Adrenal gland (tissue), 12 donors: Measurements from ENCODE around the gene AMDHD2. TPM values are rescaled to one million over a fixed set of nuclear protein-coding genes. Genes with fewer than 3 reads are reported as not detected.
A peak's percentile ranks its signal among the peaks of the same experiment; 100 is the strongest.

Experiments
- DNase-seq, 7 donors: peaks; one replicate each; pipeline ENCODE4 v3.0.0-alpha.2; 2019 to 2020
- H3K27ac ChIP-seq, 5 donors: fragments of 200-600 bp; sonication (generic) in 4 of 5; 1 replicate in 3 of 5; 2 replicates in 2 of 5; pipeline versions ENCODE4 v1.5.1 to v1.8.0; 2016 to 2020; ENCODE audit warnings: mild to moderate bottlenecking in 1 of 5
- H3K27me3 ChIP-seq: fragments of 200-600 bp; 2 replicates; pipeline ENCODE4 v1.8.0; 2021
- H3K36me3 ChIP-seq, 2 donors: fragments of 200-600 bp; replicated peaks in 1 of 2; 1 replicate in 1 of 2; 2 replicates in 1 of 2; pipeline versions ENCODE4 v1.5.1 to v1.8.0; 2018 to 2022
- H3K4me1 ChIP-seq, 2 donors: fragments of 200-600 bp; replicated peaks in 1 of 2; 1 replicate in 1 of 2; 2 replicates in 1 of 2; pipeline versions ENCODE4 v1.5.1 to v1.8.0; 2018 to 2021
- H3K4me3 ChIP-seq, 4 donors: fragments of 200-600 bp; sonication (generic) in 3 of 4; one replicate each; pipeline ENCODE4 v1.5.1; 2016 to 2018
- H3K9me3 ChIP-seq, 3 donors: fragments of 200-600 bp; sonication (generic) in 1 of 3; replicated peaks in 1 of 3; 1 replicate in 2 of 3; 2 replicates in 1 of 3; pipeline versions ENCODE4 v1.5.1 to v1.8.0; 2016 to 2021
- POLR2A ChIP-seq, 2 donors: fragments of 450-650 bp; IDR thresholded peaks; one replicate each; pipeline ENCODE4 v1.6.1; 2017; ENCODE audit warnings: antibody characterized with exemption in 2 of 2, mild to moderate bottlenecking in 2 of 2, moderate library complexity in 1 of 2
- WGBS, 4 donors: extraction: QIAGEN DNeasy Blood & Tissue Kit in 2 of 4; methylation state at CpG; one replicate each; pipeline versions ENCODE4 v1.1.5 to v1.1.7; 2013 to 2017; 5-methylcytosine and 5-hydroxymethylcytosine counted together
- intact Hi-C, 2 donors: fragments of 100-400 bp; cut with DNase I; formaldehyde crosslinking; loops; one replicate each; pipeline versions ENCODE4 v1.14.1 to v1.15.0; 2022 to 2023
- polyA plus RNA-seq, 3 donors: library from polyadenylated mRNA; stranded (reverse); fragments of 200-250 nt in 2 of 3; fragments of 350-450 nt in 1 of 3; fragmentation: Illumina TruSeq in 1 of 3; extraction: RNeasy Lipid Tissue Mini Kit (QIAGEN cat#74804) in 1 of 3; gene quantifications; one replicate each; pipeline ENCODE4 v1.2.3, GENCODE V29; 2013 to 2014
- total RNA-seq, 9 donors: library from RNA; depleted of rRNA in 4 of 9; stranded (reverse); fragments of >200 nt in 4 of 9; fragments of 120-200 nt in 1 of 9; fragmentation: NEBNext Ultra II Directional in 1 of 9; extraction: Animal tissue kit (Norgen Biotek cat#: 25700) in 1 of 9; gene quantifications; one replicate each; pipeline versions ENCODE4 v1.1.0 to v1.2.4, GENCODE V29; 2013 to 2023
- TF ChIP-seq, protein P1 (sequence below), 6 experiments: fragments of 450-650 bp in 4 of 6; fragments of 200-600 bp in 2 of 6; sonication (generic) in 1 of 6; IDR thresholded peaks; 1 replicate in 5 of 6; 2 replicates in 1 of 6; pipeline versions ENCODE4 v1.5.1 to v1.8.0; 2016 to 2021; ENCODE audit warnings: antibody characterized with exemption in 6 of 6, mild to moderate bottlenecking in 2 of 6, moderate library complexity in 1 of 6
- donor health status: healthy with polysubstance abuse.
- donor health status: Bipolar disorder and iron deficiency.
- donor health status: DM: yes; HTN: yes; CAD: no.
- donor health status: DM: no; HTN: no; CAD: no.
- donor health status: DM: no; HTN: no; CAD: no.
- donor health status: DM: yes; HTN: yes; CAD: no.

AMDHD2 gene
- total and polyA plus RNA-seq, 12 donors, result 3.1 to 131 (median 64.7) TPM

DNA sequence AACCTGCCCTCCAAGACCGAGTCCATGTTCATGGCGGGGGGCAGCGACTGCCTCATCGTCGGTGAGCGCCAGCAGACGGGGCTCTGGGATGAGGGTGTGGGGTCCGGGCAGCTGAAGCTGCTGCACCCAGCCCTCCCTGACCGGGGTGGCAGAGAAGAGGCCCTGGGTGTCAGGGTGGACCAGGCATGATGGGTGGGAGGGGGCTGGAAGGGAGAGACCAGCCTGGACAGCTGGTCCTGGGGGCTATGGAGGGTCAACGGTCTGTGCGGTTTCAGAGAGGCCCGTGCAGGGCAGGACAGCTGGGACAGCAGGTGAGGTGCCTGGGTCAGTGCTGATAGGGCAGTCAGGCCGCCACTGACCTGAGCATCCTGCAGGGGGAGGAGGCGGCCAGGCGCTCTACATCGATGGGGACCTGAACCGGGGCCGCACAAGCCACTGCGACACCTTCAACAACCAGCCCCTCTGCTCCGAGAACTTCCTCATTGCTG lies 19.7 kb upstream of the AMDHD2 start:
- WGBS, 4 donors, result 82 to 100% (median 91%) methylated on average over 2 to 20 of the region's 20 CpGs
- intact Hi-C loops, result loop anchor here (5.0 to 10.0 kb wide), 2 partner anchors 76 to 158 kb away; partner anchors contain the start of genes ABCA3 (in 1 of the 2) and CCNF (in 1 of the 2)
- no peaks in the 10 kb centered on the region for H3K27me3 ChIP-seq

DNA sequence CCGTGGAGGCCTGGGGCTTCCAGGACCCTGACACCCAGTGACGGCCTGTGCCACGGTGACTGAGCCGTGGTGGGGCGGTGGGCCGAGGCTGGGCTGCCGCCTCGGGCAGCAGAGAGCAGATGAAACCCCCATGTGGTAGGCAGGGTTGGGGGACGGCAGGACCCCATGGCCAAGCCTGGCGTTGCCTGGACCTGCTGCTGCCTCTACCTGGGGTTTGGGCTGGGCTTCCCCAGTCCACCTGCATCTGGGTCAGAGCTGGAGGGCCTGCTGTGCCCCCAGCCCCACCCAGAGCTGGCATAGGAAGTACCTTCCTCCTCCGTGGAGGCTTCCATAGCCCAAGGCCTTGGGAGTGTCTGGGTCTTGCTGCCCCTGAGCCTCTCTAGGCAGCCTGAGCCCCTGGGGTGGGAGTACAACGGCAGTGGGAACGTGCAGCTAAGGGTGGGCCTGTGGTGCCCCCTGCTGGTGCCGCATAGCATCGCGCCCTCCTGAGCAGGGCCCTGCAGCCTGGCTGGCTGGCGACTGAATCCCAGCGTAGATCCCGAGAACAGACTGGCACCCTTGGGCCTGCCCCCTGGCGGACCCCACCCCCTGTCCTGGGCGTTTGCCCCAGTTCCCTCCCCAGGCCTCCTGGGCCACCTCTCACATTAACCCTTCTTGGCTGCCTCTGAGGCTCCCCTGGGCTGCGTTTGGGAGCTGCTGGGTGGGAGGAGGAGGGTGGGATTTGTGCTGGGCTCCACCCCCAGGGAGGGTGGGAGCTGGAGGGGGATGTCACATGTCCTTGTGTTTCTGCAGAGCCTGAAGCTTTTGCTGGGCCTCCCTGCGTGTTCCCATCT lies 19.0 kb upstream of the AMDHD2 start:
- Histone ChIP-seq H3K27ac (peak overlapping the region in 3 of 5 donors; percentile 17 to 37 (median 22)), H3K36me3 (peaks cover 0 to 9% of the 10 kb centered on the region in 2 donors), H3K27me3 (no peaks in the 10 kb centered on the region), H3K4me3 (peak overlapping the region in 1 of 4 donors; percentile 24), H3K4me1 (peaks cover 0 to 35% of the 10 kb centered on the region in 2 donors), H3K9me3 (no peaks in the 10 kb centered on the region)
- DNase-seq, result peak; percentile 80 to 94 (median 87)
- intact Hi-C loops, result loop anchor here (5.0 to 10.0 kb wide), 2 partner anchors 76 to 159 kb away; partner anchors contain the start of genes ABCA3 (in 1 of the 2) and CCNF (in 1 of the 2)
- 4 to 34% (median 20%) methylated on average over 3 to 23 of the region's 23 CpGs for WGBS, 4 donors
- no peak for TF ChIP-seq POLR2A (IDR thresholded peaks at IDR 0.05)
- TF ChIP-seq, protein P1, sequence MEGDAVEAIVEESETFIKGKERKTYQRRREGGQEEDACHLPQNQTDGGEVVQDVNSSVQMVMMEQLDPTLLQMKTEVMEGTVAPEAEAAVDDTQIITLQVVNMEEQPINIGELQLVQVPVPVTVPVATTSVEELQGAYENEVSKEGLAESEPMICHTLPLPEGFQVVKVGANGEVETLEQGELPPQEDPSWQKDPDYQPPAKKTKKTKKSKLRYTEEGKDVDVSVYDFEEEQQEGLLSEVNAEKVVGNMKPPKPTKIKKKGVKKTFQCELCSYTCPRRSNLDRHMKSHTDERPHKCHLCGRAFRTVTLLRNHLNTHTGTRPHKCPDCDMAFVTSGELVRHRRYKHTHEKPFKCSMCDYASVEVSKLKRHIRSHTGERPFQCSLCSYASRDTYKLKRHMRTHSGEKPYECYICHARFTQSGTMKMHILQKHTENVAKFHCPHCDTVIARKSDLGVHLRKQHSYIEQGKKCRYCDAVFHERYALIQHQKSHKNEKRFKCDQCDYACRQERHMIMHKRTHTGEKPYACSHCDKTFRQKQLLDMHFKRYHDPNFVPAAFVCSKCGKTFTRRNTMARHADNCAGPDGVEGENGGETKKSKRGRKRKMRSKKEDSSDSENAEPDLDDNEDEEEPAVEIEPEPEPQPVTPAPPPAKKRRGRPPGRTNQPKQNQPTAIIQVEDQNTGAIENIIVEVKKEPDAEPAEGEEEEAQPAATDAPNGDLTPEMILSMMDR (IDR thresholded peaks at IDR 0.05), result peak; percentile 96 to 99 (median 98)

More for the DNA sequence above, 19.7 kb upstream of the AMDHD2 start:
- H3K9me3 ChIP-seq, result no peaks in the 10 kb centered on the region
- TF ChIP-seq, protein P1 (IDR thresholded peaks at IDR 0.05), result no peak
- TF ChIP-seq POLR2A (IDR thresholded peaks at IDR 0.05), result no peak
- H3K4me1 ChIP-seq, result peaks cover 0 to 35% of the 10 kb centered on the region in 2 donors
- peaks cover 0 to 9% of the 10 kb centered on the region in 2 donors for H3K36me3 ChIP-seq
- no peak overlapping the region for H3K4me3 ChIP-seq
- no peak overlapping the region for H3K27ac ChIP-seq
- DNase-seq, result no peak

DNA sequence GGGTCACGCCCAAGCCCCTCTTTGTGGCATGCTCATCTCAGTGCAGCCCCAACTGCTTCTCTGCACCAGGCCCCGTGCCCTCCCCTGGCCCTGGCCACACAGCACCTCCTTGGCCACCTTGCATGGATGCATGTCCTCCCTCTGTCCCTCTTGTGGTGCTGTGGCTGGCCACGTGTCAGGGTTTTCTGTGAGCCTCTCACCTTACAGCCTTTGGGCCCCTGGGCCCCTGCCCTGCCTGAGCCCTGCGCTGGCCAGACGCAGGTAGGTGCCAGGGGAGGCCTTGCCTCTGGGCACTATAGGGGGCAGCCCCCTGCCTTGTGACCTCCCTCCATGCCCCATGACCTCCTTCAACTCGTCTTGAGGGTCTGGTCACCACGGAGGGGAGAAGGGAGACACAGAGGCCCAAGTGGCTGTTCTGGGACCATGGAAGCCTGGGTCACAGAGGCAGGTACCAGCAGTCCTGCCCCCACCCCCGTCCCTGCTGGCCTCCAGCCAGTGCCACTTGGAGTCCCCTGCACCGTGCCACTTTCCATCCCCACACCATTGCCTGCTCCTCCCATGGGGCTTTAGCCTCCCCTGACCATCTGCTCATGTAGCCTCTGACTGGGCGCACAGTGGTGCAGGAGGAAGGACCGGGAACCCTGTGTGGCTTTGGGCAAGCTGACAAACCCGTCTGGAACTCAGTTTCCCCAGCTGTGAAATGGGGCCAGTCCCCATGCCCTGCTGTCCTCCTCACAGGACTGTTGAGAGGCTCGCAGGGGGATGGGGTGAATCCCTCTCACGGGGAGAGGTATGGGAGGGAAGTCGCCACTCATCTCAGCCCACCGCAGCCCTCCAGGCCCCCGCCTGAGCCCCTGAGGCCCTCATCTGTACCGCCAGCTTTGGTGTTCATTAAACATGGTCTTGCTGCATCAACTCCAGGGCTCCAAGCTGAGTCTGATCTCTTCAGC lies 17.9 kb upstream of the AMDHD2 start:
- 68 to 77% (median 75%) methylated on average over 5 to 18 of the region's 18 CpGs for WGBS, 4 donors
- Histone ChIP-seq H3K27me3 (no peaks in the 10 kb centered on the region), H3K9me3 (no peaks in the 10 kb centered on the region), H3K36me3 (peaks cover 0 to under 1% of the 10 kb centered on the region in 2 donors), H3K4me3 (no peak overlapping the region), H3K4me1 (peaks cover 0 to 32% of the 10 kb centered on the region in 2 donors), H3K27ac (peak overlapping the region in 1 of 5 donors; percentile 17)
- DNase-seq, result no peak
- no peak for TF ChIP-seq POLR2A (IDR thresholded peaks at IDR 0.05)
- TF ChIP-seq, protein P1 (IDR thresholded peaks at IDR 0.05), result no peak
- intact Hi-C loops, result loop anchor here (5.0 to 10.0 kb wide), 2 partner anchors 77 to 160 kb away; partner anchors contain the start of genes ABCA3 (in 1 of the 2) and CCNF (in 1 of the 2)
